SH-SY5Y (cell line): ENCODE data around the gene MICB.

Experiments
- GATA2 ChIP-seq: IDR thresholded peaks from 2 replicates; pipeline ENCODE4 v1.6.1; 2011; ENCODE audit warnings: mild to moderate bottlenecking, low read depth, low read length
- GATA3 ChIP-seq: IDR thresholded peaks from 2 replicates; pipeline ENCODE4 v1.6.1; 2011; ENCODE audit warnings: low read depth, mild to moderate bottlenecking, low read length, moderate library complexity

DNA sequence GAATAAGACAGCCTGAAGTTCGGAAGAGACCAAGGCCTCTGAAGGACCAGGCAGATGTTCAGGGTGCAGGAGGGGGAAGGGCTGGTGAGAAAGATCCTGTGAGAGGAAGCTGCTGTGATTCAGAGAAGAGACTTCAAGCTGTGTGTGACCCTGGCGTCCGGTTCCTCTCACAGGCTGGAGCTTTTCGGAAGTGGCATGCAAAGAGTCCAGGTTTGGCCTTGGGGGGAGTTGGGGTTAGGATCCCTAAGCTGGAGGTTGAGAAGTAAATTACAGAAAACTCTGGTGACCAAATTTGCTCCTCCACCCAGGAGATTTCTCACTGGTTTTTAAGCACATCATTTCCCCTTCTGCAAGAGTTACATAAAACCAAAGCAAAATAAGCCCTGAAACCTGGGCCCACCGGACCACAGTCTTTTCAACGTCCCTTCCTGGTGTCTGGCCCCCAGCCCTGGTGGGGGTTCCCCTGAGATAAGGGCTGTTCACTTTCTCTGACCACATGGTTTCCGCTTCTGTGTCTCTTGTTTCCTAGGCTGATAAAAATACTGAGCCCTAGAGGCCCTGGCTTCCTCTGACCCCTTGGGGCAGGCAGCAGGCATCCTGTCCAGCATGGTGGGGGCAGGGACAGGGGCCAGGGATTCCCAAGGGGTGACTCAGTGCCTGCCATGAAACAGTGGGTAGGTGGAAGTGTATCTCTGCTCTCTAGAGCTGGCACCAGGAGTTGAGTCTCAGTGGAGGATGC is 62.2 kb downstream of the MICB start:
- TF ChIP-seq GATA3 (no peak), GATA2 (no peak)
